ENCODE results near the gene SH2D7. TPM values are rescaled to one million over a fixed set of nuclear protein-coding genes. Genes with fewer than 3 reads are reported as not detected.

Gene SH2D7
- total RNA-seq, 1 experiment from 2014 or later = not detected

DNA sequence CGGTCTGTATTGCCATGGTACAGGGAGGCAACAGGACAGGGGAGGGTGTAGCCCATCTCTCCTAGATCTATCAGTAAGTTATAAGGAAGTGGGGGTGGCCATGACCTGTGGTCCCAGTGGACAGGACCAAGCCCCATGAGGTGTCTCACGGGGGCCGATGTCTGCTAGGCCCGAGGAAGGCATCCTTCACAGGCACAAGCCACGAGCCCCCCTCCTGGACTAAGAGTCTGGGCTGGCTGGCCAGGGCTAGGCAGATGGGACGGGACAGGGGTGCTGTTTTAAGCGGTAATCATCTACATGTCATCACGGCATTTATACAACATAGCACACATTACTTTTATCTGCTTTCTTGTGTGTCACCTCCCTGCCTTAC, 12.3 kb upstream of the SH2D7 start:
- no TSS peak for BruUV-seq (replicated peaks)
- Histone ChIP-seq H3K4me3 (ENCODE audit: low read depth, low read length, poor library complexity, severe bottlenecking) (no peak overlapping the region), H3K4me1 (ENCODE audit: insufficient read depth, low read length, poor library complexity, severe bottlenecking) (peaks cover 19% of the 10 kb centered on the region), H3K27ac (ENCODE audit: low read depth, low read length, poor library complexity, severe bottlenecking) (no peak overlapping the region), H3K36me3 (ENCODE audit: insufficient read depth, low read length, poor library complexity, severe bottlenecking) (no peaks in the 10 kb centered on the region), H3K27me3 (replicated peaks; ENCODE audit: insufficient read depth, low read depth, low read length, poor library complexity) (no peaks in the 10 kb centered on the region), H3K9me3 (ENCODE audit: low read depth, low read length, poor library complexity, severe bottlenecking) (no peaks in the 10 kb centered on the region)
- ChIA-PET CTCF (no interaction called here), POLR2A (ENCODE audit: low non-redundant PET) (no interaction called here)
- no peak for DNase-seq (ENCODE audit: low spot score)
- TF ChIP-seq, protein P1, sequence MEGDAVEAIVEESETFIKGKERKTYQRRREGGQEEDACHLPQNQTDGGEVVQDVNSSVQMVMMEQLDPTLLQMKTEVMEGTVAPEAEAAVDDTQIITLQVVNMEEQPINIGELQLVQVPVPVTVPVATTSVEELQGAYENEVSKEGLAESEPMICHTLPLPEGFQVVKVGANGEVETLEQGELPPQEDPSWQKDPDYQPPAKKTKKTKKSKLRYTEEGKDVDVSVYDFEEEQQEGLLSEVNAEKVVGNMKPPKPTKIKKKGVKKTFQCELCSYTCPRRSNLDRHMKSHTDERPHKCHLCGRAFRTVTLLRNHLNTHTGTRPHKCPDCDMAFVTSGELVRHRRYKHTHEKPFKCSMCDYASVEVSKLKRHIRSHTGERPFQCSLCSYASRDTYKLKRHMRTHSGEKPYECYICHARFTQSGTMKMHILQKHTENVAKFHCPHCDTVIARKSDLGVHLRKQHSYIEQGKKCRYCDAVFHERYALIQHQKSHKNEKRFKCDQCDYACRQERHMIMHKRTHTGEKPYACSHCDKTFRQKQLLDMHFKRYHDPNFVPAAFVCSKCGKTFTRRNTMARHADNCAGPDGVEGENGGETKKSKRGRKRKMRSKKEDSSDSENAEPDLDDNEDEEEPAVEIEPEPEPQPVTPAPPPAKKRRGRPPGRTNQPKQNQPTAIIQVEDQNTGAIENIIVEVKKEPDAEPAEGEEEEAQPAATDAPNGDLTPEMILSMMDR (conservative IDR thresholded peaks at IDR 0.05; ENCODE audit: low read depth, low read length) = no peak
- no peak for TF ChIP-seq EZH2 (IDR thresholded peaks at IDR 0.05; ENCODE audit: borderline replicate concordance, low read depth, low read length, poor library complexity, severe bottlenecking)
- intact Hi-C loops (cut with micrococcal nuclease; ENCODE audit: unreplicated experiment) = no loop called here

DNA sequence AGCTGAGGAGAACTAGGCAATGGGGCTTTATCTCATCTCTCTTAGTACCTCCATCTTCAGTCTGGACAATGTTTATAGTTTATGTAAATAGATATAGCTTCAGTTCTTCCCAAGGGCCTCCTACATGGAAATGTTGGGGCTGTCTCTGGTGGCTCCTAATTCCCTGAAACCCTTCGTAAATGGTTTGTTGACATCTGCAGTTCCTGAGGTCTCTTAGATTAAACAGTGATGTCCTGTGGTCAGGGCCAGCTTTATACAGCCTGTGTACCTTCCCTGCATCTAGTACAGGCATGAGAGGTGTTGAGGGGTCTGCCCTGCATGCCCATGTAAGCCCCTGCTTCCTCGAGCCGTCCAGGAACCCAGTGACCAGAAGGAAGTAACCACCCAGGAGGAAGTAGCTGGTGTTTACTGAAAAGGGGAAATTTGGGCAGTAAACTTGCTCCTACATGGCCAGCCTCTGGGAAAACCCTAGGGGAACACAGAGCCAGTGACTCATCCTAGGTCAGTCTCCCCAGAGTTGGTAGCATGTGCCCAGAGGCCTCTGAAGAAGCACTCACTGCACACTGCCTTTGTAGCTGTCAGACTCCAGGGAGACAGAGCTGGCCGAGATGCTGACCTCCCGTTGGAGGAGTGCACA, 10.1 kb upstream of the SH2D7 start:
- ChIA-PET POLR2A (ENCODE audit: low non-redundant PET) (interaction anchor here (0.6 kb wide), 1 partner anchor 462 kb away, joined by 3 read pairs; no protein-coding TSS in a partner anchor), CTCF (no interaction called here)
- BruUV-seq (replicated peaks) = no TSS peak
- H3K27ac ChIP-seq (ENCODE audit: low read depth, low read length, poor library complexity, severe bottlenecking) = no peak overlapping the region
- intact Hi-C loops (cut with micrococcal nuclease; ENCODE audit: unreplicated experiment) = no loop called here
- H3K9me3 ChIP-seq (ENCODE audit: low read depth, low read length, poor library complexity, severe bottlenecking) = no peaks in the 10 kb centered on the region
- no peaks in the 10 kb centered on the region for H3K27me3 ChIP-seq (replicated peaks; ENCODE audit: insufficient read depth, low read depth, low read length, poor library complexity)
- no peaks in the 10 kb centered on the region for H3K36me3 ChIP-seq (ENCODE audit: insufficient read depth, low read length, poor library complexity, severe bottlenecking)
- no peak overlapping the region for H3K4me3 ChIP-seq (ENCODE audit: low read depth, low read length, poor library complexity, severe bottlenecking)
- TF ChIP-seq, protein P1 (conservative IDR thresholded peaks at IDR 0.05; ENCODE audit: low read depth, low read length) = no peak
- no peak for TF ChIP-seq EZH2 (IDR thresholded peaks at IDR 0.05; ENCODE audit: borderline replicate concordance, low read depth, low read length, poor library complexity, severe bottlenecking)
- H3K4me1 ChIP-seq (ENCODE audit: insufficient read depth, low read length, poor library complexity, severe bottlenecking) = peaks cover 21% of the 10 kb centered on the region
- no peak for DNase-seq (ENCODE audit: low spot score)

DNA sequence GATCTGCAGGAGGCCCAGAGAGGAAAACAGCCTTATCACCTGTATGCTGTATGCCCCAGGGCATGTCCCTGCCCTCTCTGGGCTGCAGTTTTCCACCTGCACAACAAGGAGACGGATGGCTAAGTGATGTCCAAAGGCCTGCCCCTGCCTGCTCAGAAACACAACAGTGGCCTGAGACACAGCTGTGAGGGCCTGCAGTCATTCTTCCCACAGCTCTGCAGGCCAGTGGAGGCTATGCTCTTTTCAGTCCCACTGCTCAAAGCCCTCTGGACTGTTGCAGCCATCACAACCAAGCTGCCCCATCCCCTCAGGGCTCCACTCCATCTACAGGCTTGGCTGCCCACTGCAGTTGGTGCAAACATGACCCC, 9.6 kb upstream of the SH2D7 start:
- no peak for TF ChIP-seq EZH2 (IDR thresholded peaks at IDR 0.05; ENCODE audit: borderline replicate concordance, low read depth, low read length, poor library complexity, severe bottlenecking)
- TF ChIP-seq, protein P1 (conservative IDR thresholded peaks at IDR 0.05; ENCODE audit: low read depth, low read length) = no peak
- no peak for DNase-seq (ENCODE audit: low spot score)
- Histone ChIP-seq H3K27me3 (replicated peaks; ENCODE audit: insufficient read depth, low read depth, low read length, poor library complexity) (no peaks in the 10 kb centered on the region), H3K4me1 (ENCODE audit: insufficient read depth, low read length, poor library complexity, severe bottlenecking) (peaks cover 21% of the 10 kb centered on the region), H3K36me3 (ENCODE audit: insufficient read depth, low read length, poor library complexity, severe bottlenecking) (no peaks in the 10 kb centered on the region), H3K27ac (ENCODE audit: low read depth, low read length, poor library complexity, severe bottlenecking) (no peak overlapping the region), H3K9me3 (ENCODE audit: low read depth, low read length, poor library complexity, severe bottlenecking) (no peaks in the 10 kb centered on the region), H3K4me3 (ENCODE audit: low read depth, low read length, poor library complexity, severe bottlenecking) (no peak overlapping the region)
- intact Hi-C loops (cut with micrococcal nuclease; ENCODE audit: unreplicated experiment) = no loop called here
- BruUV-seq (replicated peaks) = no TSS peak
- POLR2A ChIA-PET (ENCODE audit: low non-redundant PET) = interaction anchor here (0.6 kb wide), 1 partner anchor 461 kb away, joined by 3 read pairs; no protein-coding TSS in a partner anchor
- CTCF ChIA-PET = no interaction called here
